ENCODE measurements around the gene ENG.
A peak's percentile ranks its signal among the peaks of the same experiment; 100 is the strongest.

ENG gene

DNA sequence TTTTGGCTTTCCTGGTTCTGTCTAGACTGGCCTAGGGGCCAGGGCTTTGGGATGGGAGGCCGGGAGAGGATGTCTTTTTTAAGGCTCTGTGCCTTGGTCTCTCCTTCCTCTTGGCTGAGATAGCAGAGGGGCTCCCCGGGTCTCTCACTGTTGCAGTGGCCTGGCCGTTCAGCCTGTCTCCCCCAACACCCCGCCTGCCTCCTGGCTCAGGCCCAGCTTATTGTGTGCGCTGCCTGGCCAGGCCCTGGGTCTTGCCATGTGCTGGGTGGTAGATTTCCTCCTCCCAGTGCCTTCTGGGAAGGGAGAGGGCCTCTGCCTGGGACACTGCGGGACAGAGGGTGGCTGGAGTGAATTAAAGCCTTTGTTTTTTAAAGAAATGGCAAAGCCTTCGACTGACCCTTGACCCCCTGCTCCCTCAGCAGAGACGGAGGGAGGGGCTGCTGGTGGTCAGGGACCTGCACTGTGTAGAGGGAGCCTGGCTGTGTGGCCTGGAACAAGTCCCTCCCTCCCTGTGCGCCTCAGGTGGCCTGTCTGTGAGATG, 40.7 kb downstream of the ENG start:
- DNase-seq (ENCODE audit: low read depth) = no peak

DNA sequence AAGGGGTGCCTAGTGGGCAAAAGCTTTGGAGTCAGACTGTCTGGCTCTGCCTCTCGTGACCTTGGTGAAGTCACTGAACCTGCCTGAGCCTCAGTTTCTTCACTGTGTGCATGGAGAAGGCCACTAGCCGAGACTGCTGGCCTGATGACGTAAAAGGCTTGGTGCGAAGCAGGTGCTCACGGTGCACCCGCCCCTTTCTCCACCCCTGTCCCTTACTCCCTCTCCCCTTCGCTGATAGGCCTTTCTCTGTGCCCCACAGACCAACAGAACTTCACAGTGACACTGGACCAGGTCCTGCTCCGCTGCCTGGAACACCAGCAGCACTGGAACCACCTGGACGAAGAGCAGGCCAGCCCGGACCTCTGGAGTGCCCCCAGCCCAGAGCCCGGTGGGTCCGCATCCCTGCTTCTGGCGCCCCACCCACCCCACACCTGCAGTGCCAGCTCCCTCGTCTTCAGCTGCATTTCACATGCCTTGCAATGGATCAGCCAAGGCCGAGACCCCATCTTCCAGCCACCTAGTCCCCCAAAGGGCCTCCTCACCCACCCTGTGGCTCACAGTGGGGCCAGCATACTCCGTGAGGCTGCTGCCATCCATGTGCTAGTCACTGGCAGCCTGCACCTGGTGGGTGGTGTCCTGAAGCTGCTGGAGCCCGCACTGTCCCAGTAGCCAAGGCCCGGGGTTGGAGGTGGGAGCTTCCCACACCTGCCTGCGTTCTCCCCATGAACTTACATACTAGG, 41.4 kb downstream of the ENG start:
- DNase-seq (ENCODE audit: low read depth) = no peak

- no peak for DNase-seq (ENCODE audit: low read depth)
These were observed 42.4 kb downstream of the ENG start for GRCh38 chr9:127812011-127812410.

- no peak for DNase-seq (ENCODE audit: low read depth)
These were observed 43.9 kb downstream of the ENG start for GRCh38 chr9:127810378-127811187.

GRCh38 chr9:127809540-127810377, 44.7 kb downstream of the ENG start:
- DNase-seq (ENCODE audit: low read depth) = no peak

GRCh38 chr9:127809002-127809539, 45.4 kb downstream of the ENG start:
- DNase-seq (ENCODE audit: low read depth) = no peak

DNA sequence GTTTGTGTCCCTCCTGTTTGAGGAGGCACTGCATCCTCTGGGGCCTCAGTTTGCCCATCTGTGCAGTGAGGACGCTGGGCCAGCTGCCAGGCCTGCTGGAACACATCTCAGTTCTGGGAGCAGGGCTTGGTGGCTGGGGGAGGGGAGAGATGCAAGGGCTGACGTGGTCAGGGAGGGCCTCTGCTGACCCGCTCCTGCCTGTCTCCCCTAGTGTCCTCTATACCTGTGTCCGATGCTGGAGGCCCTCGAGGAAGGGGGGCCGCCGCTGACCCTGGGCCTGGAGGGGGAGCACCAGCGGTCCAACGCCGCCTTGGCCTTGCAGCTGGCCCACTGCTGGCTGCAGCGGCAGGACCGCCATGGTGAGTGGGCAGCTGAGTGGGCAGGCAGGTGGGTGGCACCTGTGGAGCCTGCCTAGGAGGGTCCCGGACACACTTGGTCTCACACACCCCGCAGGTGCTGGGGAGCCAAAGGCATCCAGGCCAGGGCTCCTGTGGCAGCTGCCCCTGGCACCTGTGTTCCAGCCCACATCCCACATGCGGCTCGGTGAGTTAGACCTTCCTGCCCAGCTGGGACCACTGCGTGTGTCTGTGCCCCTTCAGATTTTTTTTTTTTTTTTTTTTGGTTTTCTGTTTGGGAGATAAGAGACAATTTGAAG, 46.0 kb downstream of the ENG start:
- no peak for DNase-seq (ENCODE audit: low read depth)

DNA sequence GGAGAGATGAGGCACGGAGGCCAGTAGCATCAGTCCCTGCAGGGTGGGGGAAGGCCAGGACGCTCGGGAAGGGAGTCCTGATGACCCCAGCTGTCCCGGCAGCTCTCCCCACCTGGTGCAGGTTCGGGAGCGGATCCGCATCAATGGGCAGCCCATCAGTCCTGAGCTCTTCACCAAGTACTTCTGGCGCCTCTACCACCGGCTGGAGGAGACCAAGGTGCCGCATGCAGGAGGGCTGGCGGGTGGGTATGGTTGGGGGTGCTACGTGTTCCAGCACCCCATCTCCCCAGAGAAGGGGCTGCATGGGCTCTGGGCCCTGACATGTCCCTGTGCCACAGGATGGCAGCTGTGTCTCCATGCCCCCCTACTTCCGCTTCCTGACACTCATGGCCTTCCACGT, 47.6 kb downstream of the ENG start:
- no peak for DNase-seq (ENCODE audit: low read depth)

GRCh38 chr9:127805620-127806019, 48.8 kb downstream of the ENG start:
- DNase-seq (ENCODE audit: low read depth) = peak; percentile 58

- DNase-seq (ENCODE audit: low read depth) = peak; percentile 68
These were observed 50.7 kb downstream of the ENG start for GRCh38 chr9:127803507-127804352.

GRCh38 chr9:127802576-127803443, 51.6 kb downstream of the ENG start, which contains the start of gene FPGS:
Gene FPGS (plus strand): TSS chr9:127802882. CDS start chr9:127802925, 43 bp downstream.
- DNase-seq (ENCODE audit: low read depth) = peak; percentile 91

GRCh38 chr9:127801955-127802575, 52.4 kb downstream of the ENG start:
- no peak for DNase-seq (ENCODE audit: low read depth)

DNA sequence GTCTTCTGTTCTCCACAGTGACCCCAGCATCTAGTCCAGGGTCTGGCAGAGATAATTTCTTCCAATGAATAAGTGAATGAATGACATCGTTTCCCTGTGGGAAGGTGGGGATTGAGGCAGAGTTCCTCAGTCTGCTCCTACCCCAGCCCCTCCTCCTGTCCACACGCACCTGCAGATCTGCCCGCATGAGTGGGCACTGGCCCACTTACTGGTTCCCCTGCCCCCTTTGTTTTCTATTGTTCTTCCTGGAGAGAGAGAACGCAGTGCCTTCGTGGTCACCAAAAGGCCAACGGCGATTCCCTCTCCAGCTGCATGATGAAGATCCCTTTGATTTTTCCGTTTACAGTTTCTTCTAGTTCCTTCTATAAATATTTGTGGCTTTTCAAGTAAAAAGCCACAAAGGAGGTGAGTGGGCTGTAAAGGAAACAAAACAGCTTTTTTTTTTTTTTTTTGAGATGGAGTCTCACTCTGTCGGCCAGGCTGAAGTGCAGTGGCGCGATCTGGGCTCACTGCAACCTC, 57.5 kb downstream of the ENG start:
- peak; percentile 62 for DNase-seq (ENCODE audit: low read depth)

DNA sequence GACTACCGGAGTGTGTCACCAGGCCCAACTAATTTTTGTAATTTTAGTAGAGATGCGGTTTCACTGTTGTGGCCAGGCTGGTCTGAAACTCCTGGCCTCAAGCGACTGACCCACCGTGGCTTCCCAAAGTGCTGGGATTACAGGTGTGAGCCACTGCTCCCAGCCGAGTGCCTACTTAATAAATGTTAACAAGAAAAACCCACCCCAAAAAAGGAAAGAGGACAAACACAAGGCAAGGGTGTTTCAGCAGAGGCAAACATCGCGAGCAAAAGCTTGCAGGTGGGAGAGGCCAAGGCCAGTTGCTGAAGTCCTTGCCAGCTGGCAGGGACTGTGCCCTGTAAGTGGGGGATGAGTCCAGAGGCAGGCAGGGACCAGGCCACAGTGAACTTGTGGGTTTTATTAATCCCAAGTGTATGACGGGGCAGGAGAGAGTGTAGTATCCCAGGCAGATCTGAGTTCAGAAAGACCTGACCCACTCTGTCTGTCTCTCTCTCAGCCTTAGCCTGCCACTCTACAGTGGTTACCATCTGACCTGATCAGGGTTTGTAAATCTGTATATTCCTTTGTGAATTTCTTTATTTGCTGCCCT, 58.1 kb downstream of the ENG start:
- DNase-seq (ENCODE audit: low read depth) = peak; percentile 27

GRCh38 chr9:127794001-127794791, 60.3 kb downstream of the ENG start:
- no peak for DNase-seq (ENCODE audit: low read depth)

- DNase-seq (ENCODE audit: low read depth) = peak; percentile 32
These were observed 61.3 kb downstream of the ENG start for GRCh38 chr9:127793093-127793708.
